Measurements from ENCODE around the gene THBS2. TPM values are rescaled to one million over a fixed set of nuclear protein-coding genes. Genes with fewer than 3 reads are reported as not detected.

Gene THBS2
- total and polyA plus RNA-seq, 2 of the 8 experiments (the other 6 are each of a cell fraction or from before 2014, with no cell fraction given) = 11.0 to 22.5 TPM

DNA sequence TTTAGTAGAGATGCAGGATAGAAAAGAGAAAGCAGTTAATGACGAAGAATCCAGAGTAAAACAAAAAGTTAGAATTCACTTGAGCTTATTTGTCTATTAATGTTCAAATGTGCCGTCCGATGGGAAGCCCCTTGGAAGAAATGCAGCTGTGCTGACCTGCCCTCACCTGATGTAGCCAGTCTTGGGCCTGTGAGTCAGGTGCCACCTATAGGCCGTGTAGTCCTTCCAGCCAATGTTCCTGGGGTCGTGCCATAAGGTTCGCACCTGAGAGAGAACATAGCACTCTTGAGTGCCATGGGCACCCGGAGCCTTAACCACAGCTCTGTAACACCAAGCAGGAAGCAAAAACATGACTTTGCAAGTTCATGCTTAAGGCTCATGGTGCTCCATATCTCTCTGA lies 32.4 kb downstream of the THBS2 start:
- Histone ChIP-seq H3K4me1 (replicated peaks in 1 of 4; ENCODE audit: control insufficient read depth in 3 of 4, insufficient read depth in 4 of 4, low read length in 3 of 4) (no peaks in the 10 kb centered on the region), H2BK12ac (ENCODE audit: low read depth, low read length) (no peak overlapping the region), H3K27ac (ENCODE audit: low read depth, low read length) (no peak overlapping the region), H3K14ac (ENCODE audit: insufficient read length) (no peak overlapping the region), H3K9ac (replicated peaks in 1 of 4; ENCODE audit: extremely low read depth in 1 of 4, low read depth in 3 of 4, low read length in 3 of 4) (no peak overlapping the region), H3K56ac (replicated peaks; ENCODE audit: insufficient read length, low read depth, low read length) (no peak overlapping the region), H2BK5ac (ENCODE audit: low read depth, low read length) (no peak overlapping the region), H2AFZ (ENCODE audit: low read length) (no peak overlapping the region), H2BK15ac (ENCODE audit: low read length) (no peak overlapping the region), H3K4me2 (ENCODE audit: insufficient read depth in 1 of 2, low read depth in 2 of 2, low read length in 2 of 2) (no peak overlapping the region), H3K27me3 (replicated peaks in 1 of 4; ENCODE audit: control insufficient read depth in 3 of 4, extremely low read depth in 1 of 4, insufficient read depth in 3 of 4, low read length in 3 of 4) (no peaks in the 10 kb centered on the region), H3K23ac (ENCODE audit: insufficient read length) (no peak overlapping the region), H4K20me1 (replicated peaks in 1 of 2; ENCODE audit: control insufficient read depth in 1 of 2, insufficient read depth in 2 of 2, low read length in 2 of 2) (no peaks in the 10 kb centered on the region), H4K91ac (replicated peaks; ENCODE audit: insufficient read length, low read length) (no peak overlapping the region), H3K18ac (ENCODE audit: extremely low read depth, low read length) (no peak overlapping the region), H3K79me1 (ENCODE audit: low read depth, low read length) (no peaks in the 10 kb centered on the region), H4K5ac (ENCODE audit: insufficient read length, low read depth, low read length) (no peak overlapping the region), H3K9me3 (ENCODE audit: insufficient read depth in 2 of 2, low read depth in 1 of 2, low read length in 1 of 2) (peaks cover 10 to 12% of the 10 kb centered on the region in 2 experiments), H3K23me2 (ENCODE audit: low read depth, low read length) (peaks cover 15% of the 10 kb centered on the region; the same call in 1 of the 2 replicates), H2AK5ac (ENCODE audit: low read depth, low read length) (no peak overlapping the region), H3K4ac (replicated peaks; ENCODE audit: insufficient read length, low read depth, low read length) (no peak overlapping the region), H4K8ac (ENCODE audit: extremely low read depth, insufficient read depth, low read length) (no peak overlapping the region; the same call in 1 of the 2 replicates), H2BK20ac (ENCODE audit: low read length) (no peak overlapping the region), H3K79me2 (ENCODE audit: control insufficient read depth in 1 of 2, insufficient read depth in 2 of 2, low read length in 2 of 2) (no peaks in the 10 kb centered on the region), H2BK120ac (replicated peaks; ENCODE audit: low read depth, low read length) (no peak overlapping the region), H3K4me3 (ENCODE audit: extremely low read depth in 1 of 4, insufficient read depth in 2 of 4, low read depth in 3 of 4, low read length in 4 of 4) (no peak overlapping the region), H3K36me3 (ENCODE audit: control insufficient read depth in 2 of 4, insufficient read depth in 4 of 4, low read length in 3 of 4) (peaks cover 2 to 47% (median 15%) of the 10 kb centered on the region in 4 experiments; a peak in 6 of 8 replicates)
- POLR2A ChIA-PET (ENCODE audit: partially characterized antibody) = interaction anchor here (0.9 kb wide), 1 partner anchor 25 kb away, joined by 3 read pairs; no protein-coding TSS in a partner anchor
- CTCF ChIA-PET (ENCODE audit: partially characterized antibody) = interaction anchor here (1.0 kb wide), 1 partner anchor 34 kb away, joined by 3 read pairs; no protein-coding TSS in a partner anchor
- DNase-seq (ENCODE audit: low read depth in 1 of 2, low spot score in 2 of 2) (no peak), FAIRE-seq (no peak)
- 85% methylated on average over 7 of the region's 7 CpGs; no CpG with 5 or more reads in 1 of the 2 experiments for WGBS, 2 experiments (ENCODE audit: extremely low coverage in 1 of 2, insufficient coverage in 1 of 2, insufficient read length in 1 of 2, insufficient replicate concordance in 2 of 2, low coverage in 1 of 2, low lambda C conversion rate in 2 of 2, missing lambda C conversion rate in 1 of 2)
- peak; percentile 33 to 57; a peak in 3 of 4 replicates for TF ChIP-seq RAD21 (IDR thresholded peaks at IDR 0.05 in 1 of 2, conservative IDR thresholded peaks at IDR 0.05 in 1 of 2; ENCODE audit: low read depth in 2 of 2, low read length in 2 of 2)
- TF ChIP-seq, protein P1, sequence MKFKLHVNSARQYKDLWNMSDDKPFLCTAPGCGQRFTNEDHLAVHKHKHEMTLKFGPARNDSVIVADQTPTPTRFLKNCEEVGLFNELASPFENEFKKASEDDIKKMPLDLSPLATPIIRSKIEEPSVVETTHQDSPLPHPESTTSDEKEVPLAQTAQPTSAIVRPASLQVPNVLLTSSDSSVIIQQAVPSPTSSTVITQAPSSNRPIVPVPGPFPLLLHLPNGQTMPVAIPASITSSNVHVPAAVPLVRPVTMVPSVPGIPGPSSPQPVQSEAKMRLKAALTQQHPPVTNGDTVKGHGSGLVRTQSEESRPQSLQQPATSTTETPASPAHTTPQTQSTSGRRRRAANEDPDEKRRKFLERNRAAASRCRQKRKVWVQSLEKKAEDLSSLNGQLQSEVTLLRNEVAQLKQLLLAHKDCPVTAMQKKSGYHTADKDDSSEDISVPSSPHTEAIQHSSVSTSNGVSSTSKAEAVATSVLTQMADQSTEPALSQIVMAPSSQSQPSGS (IDR thresholded peaks at IDR 0.05; ENCODE audit: low read length) = no peak
- TF ChIP-seq HDAC6 (IDR thresholded peaks at IDR 0.05; ENCODE audit: low read depth, low read length) = no peak
- TF ChIP-seq, protein P2, sequence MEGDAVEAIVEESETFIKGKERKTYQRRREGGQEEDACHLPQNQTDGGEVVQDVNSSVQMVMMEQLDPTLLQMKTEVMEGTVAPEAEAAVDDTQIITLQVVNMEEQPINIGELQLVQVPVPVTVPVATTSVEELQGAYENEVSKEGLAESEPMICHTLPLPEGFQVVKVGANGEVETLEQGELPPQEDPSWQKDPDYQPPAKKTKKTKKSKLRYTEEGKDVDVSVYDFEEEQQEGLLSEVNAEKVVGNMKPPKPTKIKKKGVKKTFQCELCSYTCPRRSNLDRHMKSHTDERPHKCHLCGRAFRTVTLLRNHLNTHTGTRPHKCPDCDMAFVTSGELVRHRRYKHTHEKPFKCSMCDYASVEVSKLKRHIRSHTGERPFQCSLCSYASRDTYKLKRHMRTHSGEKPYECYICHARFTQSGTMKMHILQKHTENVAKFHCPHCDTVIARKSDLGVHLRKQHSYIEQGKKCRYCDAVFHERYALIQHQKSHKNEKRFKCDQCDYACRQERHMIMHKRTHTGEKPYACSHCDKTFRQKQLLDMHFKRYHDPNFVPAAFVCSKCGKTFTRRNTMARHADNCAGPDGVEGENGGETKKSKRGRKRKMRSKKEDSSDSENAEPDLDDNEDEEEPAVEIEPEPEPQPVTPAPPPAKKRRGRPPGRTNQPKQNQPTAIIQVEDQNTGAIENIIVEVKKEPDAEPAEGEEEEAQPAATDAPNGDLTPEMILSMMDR (IDR thresholded peaks at IDR 0.05; ENCODE audit: control extremely low read depth in 1 of 3, insufficient read depth in 1 of 3, low read depth in 1 of 3, low read length in 3 of 3) = peak; percentile 39 to 45 (median 42)
- TF ChIP-seq CHD2 (IDR thresholded peaks at IDR 0.05; ENCODE audit: low read length) = no peak
- no peak for TF ChIP-seq SP2 (IDR thresholded peaks at IDR 0.05; ENCODE audit: low read length)
- TF ChIP-seq BCL11A (IDR thresholded peaks at IDR 0.05; ENCODE audit: low read depth in 2 of 2, low read length in 2 of 2) = no peak
- no peak for TF ChIP-seq RFX5 (IDR thresholded peaks at IDR 0.05; ENCODE audit: borderline replicate concordance, low read depth, low read length)

All from H1 (cell line).